PC-9 (cell line): ENCODE results near the gene TNFRSF1B. TPM values are rescaled to one million over a fixed set of nuclear protein-coding genes. Genes with fewer than 3 reads are reported as not detected.

Experiments
- BruUV-seq: library from RNA; stranded (reverse); fragments of 400-500 nt; replicated peaks from 2 replicates; lab custom pipeline; 2021; lab: Mats Ljungman, UMichigan
- CTCF ChIA-PET: fragments of 300-600 bp; sonication (Branson Sonifier 250); formaldehyde crosslinking; loops from one replicate; lab custom pipeline; 2022; ENCODE audit warnings: antibody characterized with exemption; lab: Charles Lee
- POLR2A ChIA-PET: fragments of 300-600 bp; sonication (Branson Sonifier 250); formaldehyde crosslinking; loops from one replicate; lab custom pipeline; 2022; ENCODE audit warnings: antibody characterized with exemption; ENCODE audit not compliant: unreplicated experiment; lab: Charles Lee
- DNase-seq, 2 experiments: peaks; one replicate each; pipeline versions ENCODE4 v3.0.0 to v3.0.0-alpha.2; 2015 to 2022; ENCODE audit warnings: mixed read lengths in 1 of 2
- H2AFZ ChIP-seq: fragments of 200-600 bp; sonication (generic); 2 replicates; pipeline ENCODE4 v1.8.1; 2017; ENCODE audit warnings: antibody characterized with exemption
- H3F3A ChIP-seq: fragments of 200-600 bp; sonication (generic); 2 replicates; pipeline ENCODE4 v1.8.1; 2017; ENCODE audit warnings: antibody characterized with exemption, mild to moderate bottlenecking, low read depth; ENCODE audit not compliant: insufficient read depth
- H3K27ac ChIP-seq: fragments of 200-600 bp; sonication (generic); 2 replicates; pipeline ENCODE4 v1.6.1; 2016; ENCODE audit warnings: mixed run types
- H3K27me3 ChIP-seq: fragments of 200-600 bp; sonication (generic); 2 replicates; pipeline ENCODE4 v1.6.1; 2016; ENCODE audit warnings: low read depth, mixed run types; ENCODE audit not compliant: insufficient read depth
- H3K36me3 ChIP-seq: fragments of 200-600 bp; sonication (generic); 2 replicates; pipeline ENCODE4 v1.6.1; 2016; ENCODE audit warnings: low read depth, mixed run types
- H3K4me1 ChIP-seq: fragments of 200-600 bp; sonication (generic); replicated peaks from 2 replicates; pipeline ENCODE4 v1.6.1; 2016; ENCODE audit warnings: mixed run types; ENCODE audit not compliant: insufficient read depth
- H3K4me2 ChIP-seq: fragments of 200-600 bp; sonication (generic); 2 replicates; pipeline ENCODE4 v1.6.1; 2017; ENCODE audit warnings: mixed run types
- H3K4me3 ChIP-seq: fragments of 200-600 bp; sonication (generic); 2 replicates; pipeline ENCODE4 v1.6.1; 2016; ENCODE audit warnings: mixed run types
- H3K79me2 ChIP-seq: fragments of 200-600 bp; sonication (generic); 2 replicates; pipeline ENCODE4 v1.6.1; 2017; ENCODE audit warnings: low read depth, mixed run types
- H3K9me2 ChIP-seq: fragments of 200-600 bp; sonication (generic); 2 replicates; pipeline ENCODE4 v1.8.1; 2017; ENCODE audit warnings: mild to moderate bottlenecking; ENCODE audit not compliant: insufficient read depth
- H3K9me3 ChIP-seq: fragments of 200-600 bp; sonication (generic); 2 replicates; pipeline ENCODE4 v1.8.1; 2016; ENCODE audit warnings: low read depth; ENCODE audit not compliant: insufficient read depth
- H4K20me1 ChIP-seq: fragments of 200-600 bp; sonication (generic); 2 replicates; pipeline ENCODE4 v1.8.1; 2017; ENCODE audit not compliant: insufficient read depth
- EZH2 ChIP-seq: fragments of 200-600 bp; sonication (generic); IDR thresholded peaks from 2 replicates; pipeline ENCODE4 v1.8.0; 2017; ENCODE audit warnings: antibody characterized with exemption, low read depth
- intact Hi-C: fragments of 100-400 bp; cut with micrococcal nuclease; formaldehyde crosslinking; loops from one replicate; pipeline ENCODE4 v1.10.0; 2022; ENCODE audit not compliant: unreplicated experiment
- total RNA-seq: library from RNA; stranded (reverse); gene quantifications from 2 replicates; pipeline ENCODE4 v1.2.3, GENCODE V29; 2021
- TF ChIP-seq, protein P1 (sequence below): fragments of 200-600 bp; sonication (generic); conservative IDR thresholded peaks from 2 replicates; pipeline ENCODE4 v1.6.1; 2017; ENCODE audit warnings: mixed run types, antibody characterized with exemption, mild to moderate bottlenecking, moderate library complexity

Gene TNFRSF1B
- total RNA-seq, 1 experiment from 2014 or later = 2.7 TPM

- BruUV-seq = no TSS peak
- ChIA-PET CTCF (no interaction called here), POLR2A (interaction anchor here (0.6 kb wide), 1 partner anchor 43 kb away, joined by 4 read pairs; no protein-coding TSS in a partner anchor)
- Histone ChIP-seq H3K36me3 (no peaks in the 10 kb centered on the region), H3K79me2 (no peaks in the 10 kb centered on the region), H3K9me2 (no peaks in the 10 kb centered on the region), H3K4me1 (no peaks in the 10 kb centered on the region), H2AFZ (no peak overlapping the region), H3K4me3 (no peak overlapping the region), H3K27me3 (no peaks in the 10 kb centered on the region), H3K4me2 (no peak overlapping the region), H4K20me1 (no peaks in the 10 kb centered on the region), H3K27ac (no peak overlapping the region), H3K9me3 (no peaks in the 10 kb centered on the region), H3F3A (no peaks in the 10 kb centered on the region)
- intact Hi-C loops = loop anchor here (10.0 kb wide), 1 partner anchor 367 kb away; no protein-coding TSS in a partner anchor
- no peak for DNase-seq
- TF ChIP-seq, protein P1, sequence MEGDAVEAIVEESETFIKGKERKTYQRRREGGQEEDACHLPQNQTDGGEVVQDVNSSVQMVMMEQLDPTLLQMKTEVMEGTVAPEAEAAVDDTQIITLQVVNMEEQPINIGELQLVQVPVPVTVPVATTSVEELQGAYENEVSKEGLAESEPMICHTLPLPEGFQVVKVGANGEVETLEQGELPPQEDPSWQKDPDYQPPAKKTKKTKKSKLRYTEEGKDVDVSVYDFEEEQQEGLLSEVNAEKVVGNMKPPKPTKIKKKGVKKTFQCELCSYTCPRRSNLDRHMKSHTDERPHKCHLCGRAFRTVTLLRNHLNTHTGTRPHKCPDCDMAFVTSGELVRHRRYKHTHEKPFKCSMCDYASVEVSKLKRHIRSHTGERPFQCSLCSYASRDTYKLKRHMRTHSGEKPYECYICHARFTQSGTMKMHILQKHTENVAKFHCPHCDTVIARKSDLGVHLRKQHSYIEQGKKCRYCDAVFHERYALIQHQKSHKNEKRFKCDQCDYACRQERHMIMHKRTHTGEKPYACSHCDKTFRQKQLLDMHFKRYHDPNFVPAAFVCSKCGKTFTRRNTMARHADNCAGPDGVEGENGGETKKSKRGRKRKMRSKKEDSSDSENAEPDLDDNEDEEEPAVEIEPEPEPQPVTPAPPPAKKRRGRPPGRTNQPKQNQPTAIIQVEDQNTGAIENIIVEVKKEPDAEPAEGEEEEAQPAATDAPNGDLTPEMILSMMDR = no peak
These were observed 35.4 kb downstream of the TNFRSF1B start for GRCh38 chr1:12202190-12202497.

- H3K27me3 ChIP-seq = no peaks in the 10 kb centered on the region
- no peaks in the 10 kb centered on the region for H3K79me2 ChIP-seq
- DNase-seq = no peak
- no peak overlapping the region for H3K27ac ChIP-seq
- H3K4me3 ChIP-seq = no peak overlapping the region
- no peaks in the 10 kb centered on the region for H3K9me2 ChIP-seq
- no peaks in the 10 kb centered on the region for H3K4me1 ChIP-seq
- no TSS peak for BruUV-seq
- no peak overlapping the region for H2AFZ ChIP-seq
- CTCF ChIA-PET = no interaction called here
- no peaks in the 10 kb centered on the region for H3F3A ChIP-seq
- POLR2A ChIA-PET = no interaction called here
- no peaks in the 10 kb centered on the region for H3K9me3 ChIP-seq
- H3K36me3 ChIP-seq = no peaks in the 10 kb centered on the region
- H4K20me1 ChIP-seq = no peaks in the 10 kb centered on the region
- intact Hi-C loops = loop anchor here (10.0 kb wide), 1 partner anchor 368 kb away; no protein-coding TSS in a partner anchor
- H3K4me2 ChIP-seq = no peak overlapping the region
- TF ChIP-seq, protein P1 = no peak
- TF ChIP-seq EZH2 = no peak
These were observed 35.8 kb downstream of the TNFRSF1B start for GRCh38 chr1:12202577-12202976.

DNA sequence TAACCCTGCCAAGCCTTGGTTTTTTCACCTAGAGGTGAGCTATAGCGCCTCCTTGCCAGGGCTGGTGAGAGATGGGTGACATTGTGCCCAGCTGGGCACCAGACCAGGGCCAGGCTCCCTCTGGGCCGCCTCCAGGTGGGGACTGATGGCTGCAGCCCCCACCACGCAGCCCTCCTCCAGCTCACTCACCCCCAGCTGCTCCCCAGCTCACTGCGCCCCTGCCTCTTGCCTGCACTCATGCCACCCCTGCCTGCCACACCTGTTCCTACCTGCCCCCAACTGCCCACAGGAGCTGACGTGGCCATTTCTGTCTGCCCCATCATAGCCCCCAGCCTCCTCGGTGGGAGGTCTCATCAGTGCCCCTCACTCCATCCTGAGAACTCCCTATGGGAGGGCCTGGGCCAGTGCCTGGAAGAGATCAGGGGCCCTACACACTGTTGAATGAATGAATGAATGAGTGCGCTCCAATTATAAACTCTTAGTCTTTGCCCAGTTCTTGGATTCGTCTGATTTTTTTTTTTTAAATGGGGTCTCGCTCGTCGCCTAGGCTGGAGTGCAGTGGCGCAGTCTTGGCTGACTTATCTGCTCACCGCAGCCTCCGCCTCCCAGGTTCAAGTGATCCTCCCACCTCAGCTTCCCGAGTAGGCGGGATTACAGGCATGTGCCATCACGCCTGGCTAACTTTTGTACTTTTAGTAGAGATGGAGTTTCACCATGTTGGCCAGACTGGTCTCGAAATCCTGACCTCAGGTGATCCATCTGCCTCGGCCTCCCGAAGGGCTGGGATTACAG lies 36.6 kb downstream of the TNFRSF1B start:
- no peaks in the 10 kb centered on the region for H3K36me3 ChIP-seq
- BruUV-seq = no TSS peak
- no peaks in the 10 kb centered on the region for H4K20me1 ChIP-seq
- no peak overlapping the region for H2AFZ ChIP-seq
- no peaks in the 10 kb centered on the region for H3K79me2 ChIP-seq
- POLR2A ChIA-PET = no interaction called here
- CTCF ChIA-PET = no interaction called here
- TF ChIP-seq, protein P1 = no peak
- no peak for TF ChIP-seq EZH2
- no peaks in the 10 kb centered on the region for H3K9me2 ChIP-seq
- no peaks in the 10 kb centered on the region for H3K4me1 ChIP-seq
- H3K4me3 ChIP-seq = no peak overlapping the region
- no peak for DNase-seq
- no peaks in the 10 kb centered on the region for H3K27me3 ChIP-seq
- no peaks in the 10 kb centered on the region for H3F3A ChIP-seq
- intact Hi-C loops = loop anchor here (10.0 kb wide), 1 partner anchor 369 kb away; no protein-coding TSS in a partner anchor
- H3K4me2 ChIP-seq = no peak overlapping the region
- no peak overlapping the region for H3K27ac ChIP-seq
- H3K9me3 ChIP-seq = no peaks in the 10 kb centered on the region
